ENCODE data around the gene TBL1Y. TPM values are rescaled to one million over a fixed set of nuclear protein-coding genes. Genes with fewer than 3 reads are reported as not detected.

TBL1Y gene
- total RNA-seq, 1 donor from 2014 or later = not detected

DNA sequence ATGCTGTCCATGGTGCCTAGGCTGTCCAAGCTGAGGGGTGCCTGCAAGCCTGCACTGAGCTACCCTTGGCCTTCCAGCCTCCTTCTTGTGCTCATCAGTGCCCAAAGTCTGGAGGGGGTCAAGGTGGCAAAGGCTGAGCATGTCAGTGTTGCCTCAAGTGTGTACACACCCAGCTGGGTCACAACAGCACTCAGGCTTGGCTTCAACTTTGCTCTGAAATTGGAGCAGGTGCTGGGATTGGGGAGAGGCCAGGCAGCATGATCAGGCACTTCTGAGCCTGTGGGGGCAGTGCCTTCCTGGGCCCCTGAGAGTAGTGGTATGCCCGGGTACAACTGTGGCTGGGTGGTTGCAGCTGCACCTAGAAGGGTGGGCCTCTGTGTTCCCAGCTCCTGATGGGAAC, 18.7 kb downstream of the TBL1Y start:
- no peak for DNase-seq (ENCODE audit: low spot score in 2 of 2)
- H3K27me3 ChIP-seq = no peaks in the 10 kb centered on the region
- H3K36me3 ChIP-seq = no peaks in the 10 kb centered on the region
- no peak overlapping the region for H3K27ac ChIP-seq
- TF ChIP-seq, protein P1, sequence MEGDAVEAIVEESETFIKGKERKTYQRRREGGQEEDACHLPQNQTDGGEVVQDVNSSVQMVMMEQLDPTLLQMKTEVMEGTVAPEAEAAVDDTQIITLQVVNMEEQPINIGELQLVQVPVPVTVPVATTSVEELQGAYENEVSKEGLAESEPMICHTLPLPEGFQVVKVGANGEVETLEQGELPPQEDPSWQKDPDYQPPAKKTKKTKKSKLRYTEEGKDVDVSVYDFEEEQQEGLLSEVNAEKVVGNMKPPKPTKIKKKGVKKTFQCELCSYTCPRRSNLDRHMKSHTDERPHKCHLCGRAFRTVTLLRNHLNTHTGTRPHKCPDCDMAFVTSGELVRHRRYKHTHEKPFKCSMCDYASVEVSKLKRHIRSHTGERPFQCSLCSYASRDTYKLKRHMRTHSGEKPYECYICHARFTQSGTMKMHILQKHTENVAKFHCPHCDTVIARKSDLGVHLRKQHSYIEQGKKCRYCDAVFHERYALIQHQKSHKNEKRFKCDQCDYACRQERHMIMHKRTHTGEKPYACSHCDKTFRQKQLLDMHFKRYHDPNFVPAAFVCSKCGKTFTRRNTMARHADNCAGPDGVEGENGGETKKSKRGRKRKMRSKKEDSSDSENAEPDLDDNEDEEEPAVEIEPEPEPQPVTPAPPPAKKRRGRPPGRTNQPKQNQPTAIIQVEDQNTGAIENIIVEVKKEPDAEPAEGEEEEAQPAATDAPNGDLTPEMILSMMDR (IDR thresholded peaks at IDR 0.05) = no peak
- H3K4me1 ChIP-seq = no peaks in the 10 kb centered on the region
- intact Hi-C loops (cut with DNase I) = no loop called here
- no peak overlapping the region for H3K4me3 ChIP-seq
- no peaks in the 10 kb centered on the region for H3K9me3 ChIP-seq

GRCh38 chrY:6931779-6932396, 21.4 kb downstream of the TBL1Y start:
- Histone ChIP-seq H3K27me3 (no peaks in the 10 kb centered on the region), H3K4me3 (no peak overlapping the region), H3K9me3 (no peaks in the 10 kb centered on the region), H3K27ac (no peak overlapping the region), H3K4me1 (no peaks in the 10 kb centered on the region), H3K36me3 (no peaks in the 10 kb centered on the region)
- intact Hi-C loops (cut with DNase I) = no loop called here
- TF ChIP-seq, protein P1 (IDR thresholded peaks at IDR 0.05) = no peak
- no peak for DNase-seq (ENCODE audit: low spot score in 2 of 2)

GRCh38 chrY:6935497-6935896, 25.0 kb downstream of the TBL1Y start:
- no peaks in the 10 kb centered on the region for H3K9me3 ChIP-seq
- TF ChIP-seq, protein P1 (IDR thresholded peaks at IDR 0.05) = no peak
- DNase-seq (ENCODE audit: low spot score in 2 of 2) = no peak
- no peak overlapping the region for H3K27ac ChIP-seq
- intact Hi-C loops (cut with DNase I) = no loop called here
- no peaks in the 10 kb centered on the region for H3K4me1 ChIP-seq
- no peak overlapping the region for H3K4me3 ChIP-seq
- no peaks in the 10 kb centered on the region for H3K27me3 ChIP-seq
- no peaks in the 10 kb centered on the region for H3K36me3 ChIP-seq

GRCh38 chrY:6947695-6948094, 37.2 kb downstream of the TBL1Y start:
- Histone ChIP-seq H3K27ac (no peak overlapping the region), H3K36me3 (no peaks in the 10 kb centered on the region), H3K9me3 (no peaks in the 10 kb centered on the region), H3K4me1 (no peaks in the 10 kb centered on the region), H3K4me3 (no peak overlapping the region), H3K27me3 (no peaks in the 10 kb centered on the region)
- no peak for DNase-seq (ENCODE audit: low spot score in 2 of 2)
- intact Hi-C loops (cut with DNase I) = no loop called here
- TF ChIP-seq, protein P1 (IDR thresholded peaks at IDR 0.05) = no peak

DNA sequence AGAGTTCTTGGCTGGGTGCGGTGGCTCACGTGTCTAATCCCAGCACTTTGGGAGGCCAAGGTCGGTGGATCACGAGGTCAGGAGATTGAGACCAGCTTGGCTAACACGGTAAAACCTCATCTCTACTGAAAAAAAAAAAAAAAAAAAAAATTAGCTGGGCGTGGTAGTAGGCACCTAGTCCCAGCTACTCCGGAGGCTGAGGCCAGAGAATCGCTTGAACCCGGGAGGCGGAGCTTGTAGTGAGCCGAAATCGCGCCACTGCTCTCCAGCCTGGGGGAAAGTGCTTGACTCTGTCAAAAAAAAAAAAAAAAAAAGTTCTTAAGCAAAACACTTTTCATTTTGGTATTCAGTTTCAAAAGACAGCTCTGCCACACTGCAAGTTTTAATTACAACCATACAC, 37.9 kb downstream of the TBL1Y start:
- intact Hi-C loops (cut with DNase I) = no loop called here
- TF ChIP-seq, protein P1 (IDR thresholded peaks at IDR 0.05) = no peak
- H3K27ac ChIP-seq = no peak overlapping the region
- H3K27me3 ChIP-seq = no peaks in the 10 kb centered on the region
- no peak overlapping the region for H3K4me3 ChIP-seq
- no peaks in the 10 kb centered on the region for H3K9me3 ChIP-seq
- no peaks in the 10 kb centered on the region for H3K36me3 ChIP-seq
- DNase-seq (ENCODE audit: low spot score in 2 of 2) = no peak
- no peaks in the 10 kb centered on the region for H3K4me1 ChIP-seq

- intact Hi-C loops (cut with DNase I) = no loop called here
- no peak for DNase-seq (ENCODE audit: low spot score in 2 of 2)
- H3K36me3 ChIP-seq = no peaks in the 10 kb centered on the region
- no peaks in the 10 kb centered on the region for H3K9me3 ChIP-seq
- H3K4me3 ChIP-seq = no peak overlapping the region
- H3K4me1 ChIP-seq = no peaks in the 10 kb centered on the region
- H3K27ac ChIP-seq = no peak overlapping the region
- TF ChIP-seq, protein P1 (IDR thresholded peaks at IDR 0.05) = no peak
- no peaks in the 10 kb centered on the region for H3K27me3 ChIP-seq
Observed at GRCh38 chrY:6949947-6950346, 39.5 kb downstream of the TBL1Y start.
